ENCODE data around the gene SIM1.

The SIM1 gene

GRCh38 chr6:100468016-100468622, 3.4 kb upstream of the SIM1 start:
- Histone ChIP-seq H4K5ac (ENCODE audit: low read length) (no peak overlapping the region), H3K27ac (ENCODE audit: low read depth, low read length) (no peak overlapping the region), H2BK120ac (ENCODE audit: low read depth, low read length) (no peak overlapping the region), H2BK5ac (ENCODE audit: low read length) (no peak overlapping the region), H3K9ac (ENCODE audit: low read length) (no peak overlapping the region), H3K4me1 (ENCODE audit: control insufficient read depth, low read depth, low read length) (peaks cover 5% of the 10 kb centered on the region), H3K23ac (ENCODE audit: low read length) (no peak overlapping the region), H3K56ac (ENCODE audit: low read length) (no peak overlapping the region), H3K79me1 (ENCODE audit: low read length) (no peaks in the 10 kb centered on the region), H4K8ac (ENCODE audit: low read depth, low read length) (no peak overlapping the region), H3K27me3 (ENCODE audit: insufficient read depth, low read length, poor library complexity) (peaks cover 66% of the 10 kb centered on the region), H3K4ac (ENCODE audit: low read depth, low read length) (no peak overlapping the region), H2BK15ac (replicated peaks; ENCODE audit: low read depth) (no peak overlapping the region), H3K4me3 (ENCODE audit: low read length) (no peak overlapping the region), H3K79me2 (ENCODE audit: control insufficient read depth, insufficient read depth, low read length) (no peaks in the 10 kb centered on the region), H3K4me2 (ENCODE audit: low read length) (no peak overlapping the region), H3K18ac (ENCODE audit: low read length) (no peak overlapping the region), H3K36me3 (ENCODE audit: control insufficient read depth, insufficient read depth, low read length) (no peaks in the 10 kb centered on the region), H2AK5ac (ENCODE audit: low read length) (no peak overlapping the region)
- WGBS (ENCODE audit: extremely low coverage, insufficient coverage, low lambda C conversion rate), result no CpG with 5 or more reads among the region's 6 CpGs
- DNase-seq, result no peak

GRCh38 chr6:100467129-100468015, 2.7 kb upstream of the SIM1 start:
- no peak overlapping the region for H4K5ac ChIP-seq (ENCODE audit: low read length)
- no peaks in the 10 kb centered on the region for H3K79me1 ChIP-seq (ENCODE audit: low read length)
- H3K4me1 ChIP-seq (ENCODE audit: control insufficient read depth, low read depth, low read length), result peaks cover 5% of the 10 kb centered on the region
- no peak overlapping the region for H3K56ac ChIP-seq (ENCODE audit: low read length)
- H2BK120ac ChIP-seq (ENCODE audit: low read depth, low read length), result no peak overlapping the region
- DNase-seq, result no peak
- no peak overlapping the region for H2AK5ac ChIP-seq (ENCODE audit: low read length)
- no peak overlapping the region for H3K18ac ChIP-seq (ENCODE audit: low read length)
- H3K4me3 ChIP-seq (ENCODE audit: low read length), result no peak overlapping the region
- H3K4me2 ChIP-seq (ENCODE audit: low read length), result peak overlapping the region; percentile 2
- no peak overlapping the region for H3K4ac ChIP-seq (ENCODE audit: low read depth, low read length)
- H3K27me3 ChIP-seq (ENCODE audit: insufficient read depth, low read length, poor library complexity), result peaks cover 72% of the 10 kb centered on the region
- H3K36me3 ChIP-seq (ENCODE audit: control insufficient read depth, insufficient read depth, low read length), result no peaks in the 10 kb centered on the region
- no peak overlapping the region for H3K23ac ChIP-seq (ENCODE audit: low read length)
- H2BK5ac ChIP-seq (ENCODE audit: low read length), result no peak overlapping the region
- H3K27ac ChIP-seq (ENCODE audit: low read depth, low read length), result no peak overlapping the region
- H3K79me2 ChIP-seq (ENCODE audit: control insufficient read depth, insufficient read depth, low read length), result no peaks in the 10 kb centered on the region
- H3K9ac ChIP-seq (ENCODE audit: low read length), result no peak overlapping the region
- WGBS (ENCODE audit: extremely low coverage, insufficient coverage, low lambda C conversion rate), result no CpG with 5 or more reads among the region's 49 CpGs
- no peak overlapping the region for H2BK15ac ChIP-seq (replicated peaks; ENCODE audit: low read depth)
- H4K8ac ChIP-seq (ENCODE audit: low read depth, low read length), result no peak overlapping the region

- no peak overlapping the region for H2BK5ac ChIP-seq (ENCODE audit: low read length)
- H3K18ac ChIP-seq (ENCODE audit: low read length), result no peak overlapping the region
- H3K79me1 ChIP-seq (ENCODE audit: low read length), result no peaks in the 10 kb centered on the region
- H3K9ac ChIP-seq (ENCODE audit: low read length), result no peak overlapping the region
- H3K79me2 ChIP-seq (ENCODE audit: control insufficient read depth, insufficient read depth, low read length), result no peaks in the 10 kb centered on the region
- peak overlapping the region; percentile 2 for H3K4me2 ChIP-seq (ENCODE audit: low read length)
- H3K23ac ChIP-seq (ENCODE audit: low read length), result no peak overlapping the region
- no peak overlapping the region for H3K56ac ChIP-seq (ENCODE audit: low read length)
- H4K5ac ChIP-seq (ENCODE audit: low read length), result no peak overlapping the region
- H2BK15ac ChIP-seq (replicated peaks; ENCODE audit: low read depth), result no peak overlapping the region
- no peak overlapping the region for H3K4ac ChIP-seq (ENCODE audit: low read depth, low read length)
- peaks cover 5% of the 10 kb centered on the region for H3K4me1 ChIP-seq (ENCODE audit: control insufficient read depth, low read depth, low read length)
- peaks cover 77% of the 10 kb centered on the region for H3K27me3 ChIP-seq (ENCODE audit: insufficient read depth, low read length, poor library complexity)
- H4K8ac ChIP-seq (ENCODE audit: low read depth, low read length), result no peak overlapping the region
- WGBS (ENCODE audit: extremely low coverage, insufficient coverage, low lambda C conversion rate), result no CpG with 5 or more reads among the region's 21 CpGs
- H2BK120ac ChIP-seq (ENCODE audit: low read depth, low read length), result no peak overlapping the region
- peak; percentile 64 for DNase-seq
- no peak overlapping the region for H3K4me3 ChIP-seq (ENCODE audit: low read length)
- H3K27ac ChIP-seq (ENCODE audit: low read depth, low read length), result no peak overlapping the region
- no peak overlapping the region for H2AK5ac ChIP-seq (ENCODE audit: low read length)
- no peaks in the 10 kb centered on the region for H3K36me3 ChIP-seq (ENCODE audit: control insufficient read depth, insufficient read depth, low read length)
These were observed 1.8 kb upstream of the SIM1 start for GRCh38 chr6:100466410-100467128.

GRCh38 chr6:100465701-100466409, 1.1 kb upstream of the SIM1 start:
- Histone ChIP-seq H3K23ac (ENCODE audit: low read length) (no peak overlapping the region), H3K4me3 (ENCODE audit: low read length) (no peak overlapping the region), H2BK15ac (replicated peaks; ENCODE audit: low read depth) (no peak overlapping the region), H2AK5ac (ENCODE audit: low read length) (no peak overlapping the region), H2BK120ac (ENCODE audit: low read depth, low read length) (no peak overlapping the region), H3K9ac (ENCODE audit: low read length) (no peak overlapping the region), H2BK5ac (ENCODE audit: low read length) (no peak overlapping the region), H3K56ac (ENCODE audit: low read length) (no peak overlapping the region), H4K8ac (ENCODE audit: low read depth, low read length) (no peak overlapping the region), H3K27ac (ENCODE audit: low read depth, low read length) (no peak overlapping the region), H3K4me2 (ENCODE audit: low read length) (no peak overlapping the region), H3K27me3 (ENCODE audit: insufficient read depth, low read length, poor library complexity) (peaks cover 79% of the 10 kb centered on the region), H3K18ac (ENCODE audit: low read length) (no peak overlapping the region), H3K79me1 (ENCODE audit: low read length) (no peaks in the 10 kb centered on the region), H3K79me2 (ENCODE audit: control insufficient read depth, insufficient read depth, low read length) (no peaks in the 10 kb centered on the region), H4K5ac (ENCODE audit: low read length) (no peak overlapping the region), H3K4me1 (ENCODE audit: control insufficient read depth, low read depth, low read length) (peaks cover 5% of the 10 kb centered on the region), H3K4ac (ENCODE audit: low read depth, low read length) (no peak overlapping the region), H3K36me3 (ENCODE audit: control insufficient read depth, insufficient read depth, low read length) (no peaks in the 10 kb centered on the region)
- no CpG with 5 or more reads among the region's 20 CpGs for WGBS (ENCODE audit: extremely low coverage, insufficient coverage, low lambda C conversion rate)
- DNase-seq, result no peak

- H3K27ac ChIP-seq (ENCODE audit: low read depth, low read length), result no peak overlapping the region
- no peak overlapping the region for H3K4me3 ChIP-seq (ENCODE audit: low read length)
- peaks cover 74% of the 10 kb centered on the region for H3K27me3 ChIP-seq (ENCODE audit: insufficient read depth, low read length, poor library complexity)
- no peak overlapping the region for H3K4ac ChIP-seq (ENCODE audit: low read depth, low read length)
- no peak overlapping the region for H2BK15ac ChIP-seq (replicated peaks; ENCODE audit: low read depth)
- H3K4me1 ChIP-seq (ENCODE audit: control insufficient read depth, low read depth, low read length), result peaks cover 5% of the 10 kb centered on the region
- peak overlapping the region; percentile 98 for H3K4me2 ChIP-seq (ENCODE audit: low read length)
- H3K36me3 ChIP-seq (ENCODE audit: control insufficient read depth, insufficient read depth, low read length), result no peaks in the 10 kb centered on the region
- DNase-seq, result peak; percentile 55
- no peak overlapping the region for H3K23ac ChIP-seq (ENCODE audit: low read length)
- WGBS (ENCODE audit: extremely low coverage, insufficient coverage, low lambda C conversion rate), result no CpG with 5 or more reads among the region's 46 CpGs
- no peak overlapping the region for H4K8ac ChIP-seq (ENCODE audit: low read depth, low read length)
- no peak overlapping the region for H3K18ac ChIP-seq (ENCODE audit: low read length)
- no peak overlapping the region for H2BK120ac ChIP-seq (ENCODE audit: low read depth, low read length)
- no peak overlapping the region for H2AK5ac ChIP-seq (ENCODE audit: low read length)
- no peaks in the 10 kb centered on the region for H3K79me1 ChIP-seq (ENCODE audit: low read length)
- H2BK5ac ChIP-seq (ENCODE audit: low read length), result no peak overlapping the region
- H3K79me2 ChIP-seq (ENCODE audit: control insufficient read depth, insufficient read depth, low read length), result no peaks in the 10 kb centered on the region
- H4K5ac ChIP-seq (ENCODE audit: low read length), result no peak overlapping the region
- H3K9ac ChIP-seq (ENCODE audit: low read length), result no peak overlapping the region
- H3K56ac ChIP-seq (ENCODE audit: low read length), result no peak overlapping the region
These were observed 414 bp downstream of the SIM1 start for GRCh38 chr6:100464162-100464851.
